Measurements from ENCODE around the gene LMOD3.

Gene LMOD3

GRCh38 chr3:69084326-69085167, 37.8 kb downstream of the LMOD3 start, which contains the start of gene ARL6IP5:
TSS of gene ARL6IP5 (plus strand) at chr3:69084937. CDS start at chr3:69085048, 111 bp downstream.
- Histone ChIP-seq H3K9me3 (no peaks in the 10 kb centered on the region), H3K27me3 (no peaks in the 10 kb centered on the region), H3K4me1 (ENCODE audit: control insufficient read depth in 1 of 2, insufficient read depth in 1 of 2, low read depth in 1 of 2, low read length in 1 of 2) (peaks cover 56 to 73% of the 10 kb centered on the region in 2 experiments), H3K36me3 (no peaks in the 10 kb centered on the region), H3K27ac (peak within 1 kb of the TSS; percentile 92), H3K4me3 (ENCODE audit: low read depth in 1 of 2, low read length in 1 of 2) (peak within 1 kb of the TSS; percentile 77 to 83)
- TF ChIP-seq, protein P1, sequence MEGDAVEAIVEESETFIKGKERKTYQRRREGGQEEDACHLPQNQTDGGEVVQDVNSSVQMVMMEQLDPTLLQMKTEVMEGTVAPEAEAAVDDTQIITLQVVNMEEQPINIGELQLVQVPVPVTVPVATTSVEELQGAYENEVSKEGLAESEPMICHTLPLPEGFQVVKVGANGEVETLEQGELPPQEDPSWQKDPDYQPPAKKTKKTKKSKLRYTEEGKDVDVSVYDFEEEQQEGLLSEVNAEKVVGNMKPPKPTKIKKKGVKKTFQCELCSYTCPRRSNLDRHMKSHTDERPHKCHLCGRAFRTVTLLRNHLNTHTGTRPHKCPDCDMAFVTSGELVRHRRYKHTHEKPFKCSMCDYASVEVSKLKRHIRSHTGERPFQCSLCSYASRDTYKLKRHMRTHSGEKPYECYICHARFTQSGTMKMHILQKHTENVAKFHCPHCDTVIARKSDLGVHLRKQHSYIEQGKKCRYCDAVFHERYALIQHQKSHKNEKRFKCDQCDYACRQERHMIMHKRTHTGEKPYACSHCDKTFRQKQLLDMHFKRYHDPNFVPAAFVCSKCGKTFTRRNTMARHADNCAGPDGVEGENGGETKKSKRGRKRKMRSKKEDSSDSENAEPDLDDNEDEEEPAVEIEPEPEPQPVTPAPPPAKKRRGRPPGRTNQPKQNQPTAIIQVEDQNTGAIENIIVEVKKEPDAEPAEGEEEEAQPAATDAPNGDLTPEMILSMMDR (IDR thresholded peaks at IDR 0.05): no peak

- H3K4me3 ChIP-seq (ENCODE audit: low read depth in 1 of 2, low read length in 1 of 2): no peak overlapping the region
- H3K27me3 ChIP-seq: no peaks in the 10 kb centered on the region
- peaks cover 63 to 74% of the 10 kb centered on the region in 2 experiments for H3K4me1 ChIP-seq (ENCODE audit: control insufficient read depth in 1 of 2, insufficient read depth in 1 of 2, low read depth in 1 of 2, low read length in 1 of 2)
- H3K9me3 ChIP-seq: no peaks in the 10 kb centered on the region
- peak overlapping the region; percentile 51 for H3K27ac ChIP-seq
- no peaks in the 10 kb centered on the region for H3K36me3 ChIP-seq
- TF ChIP-seq, protein P1 (IDR thresholded peaks at IDR 0.05): no peak
Measured at GRCh38 chr3:69082805-69083204, 39.6 kb downstream of the LMOD3 start.

DNA sequence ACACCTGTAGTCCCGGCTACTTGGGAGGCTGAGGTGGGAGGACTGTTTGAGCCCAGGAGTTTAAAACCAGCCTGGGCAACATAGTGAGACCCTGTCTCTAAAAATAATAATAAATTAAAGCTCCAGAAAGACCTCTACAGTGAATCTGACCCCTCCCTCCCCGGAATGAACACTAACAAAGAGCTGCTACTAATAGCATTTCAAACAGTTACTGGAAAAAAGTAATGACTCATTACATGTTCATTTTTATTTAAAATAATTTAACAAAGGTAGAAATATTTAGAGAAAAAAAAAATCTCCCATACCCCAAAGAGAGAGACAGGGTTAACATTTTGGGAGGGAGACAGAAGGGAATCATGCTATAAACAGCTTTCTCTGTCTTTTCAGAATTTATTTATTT, 40.0 kb downstream of the LMOD3 start:
- Histone ChIP-seq H3K36me3 (no peaks in the 10 kb centered on the region), H3K4me1 (ENCODE audit: control insufficient read depth in 1 of 2, insufficient read depth in 1 of 2, low read depth in 1 of 2, low read length in 1 of 2) (peaks cover 64 to 74% of the 10 kb centered on the region in 2 experiments), H3K4me3 (ENCODE audit: low read depth in 1 of 2, low read length in 1 of 2) (no peak overlapping the region), H3K27me3 (no peaks in the 10 kb centered on the region), H3K27ac (peak overlapping the region; percentile 51), H3K9me3 (no peaks in the 10 kb centered on the region)
- TF ChIP-seq, protein P1 (IDR thresholded peaks at IDR 0.05): no peak

DNA sequence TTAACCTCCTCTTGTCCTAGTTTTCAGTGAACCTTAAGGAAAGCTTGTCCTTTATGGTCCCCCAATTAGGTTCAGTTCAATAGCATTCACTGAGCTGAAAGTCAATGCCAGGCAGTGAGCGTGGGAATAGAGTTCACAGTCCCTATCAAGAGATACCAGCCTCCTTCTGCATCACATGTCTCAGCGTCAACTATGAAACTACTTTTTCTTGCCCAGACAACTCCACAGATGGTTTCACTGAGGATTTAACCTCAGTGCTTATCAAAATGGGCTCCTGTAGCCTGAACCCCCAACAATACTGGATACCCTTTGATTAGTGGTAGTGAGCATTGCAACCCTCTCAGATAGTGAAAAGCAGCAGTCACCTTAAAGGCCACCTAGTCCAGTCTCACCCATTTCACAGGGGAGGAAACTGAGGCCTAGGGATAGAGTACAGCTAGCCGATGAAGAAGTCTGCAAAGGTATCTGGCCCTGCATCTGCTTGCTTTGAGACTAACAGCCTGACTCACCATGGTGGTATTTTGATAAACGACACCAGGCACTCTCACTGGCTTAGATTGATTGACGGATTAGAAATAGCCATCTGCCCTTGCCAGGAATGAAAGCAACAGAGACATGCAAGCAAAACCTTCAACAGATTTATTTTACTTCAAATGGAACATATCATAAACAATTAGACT, 40.7 kb downstream of the LMOD3 start:
- Histone ChIP-seq H3K4me3 (ENCODE audit: low read depth in 1 of 2, low read length in 1 of 2) (no peak overlapping the region), H3K36me3 (no peaks in the 10 kb centered on the region), H3K9me3 (no peaks in the 10 kb centered on the region), H3K27me3 (no peaks in the 10 kb centered on the region), H3K27ac (no peak overlapping the region), H3K4me1 (ENCODE audit: control insufficient read depth in 1 of 2, insufficient read depth in 1 of 2, low read depth in 1 of 2, low read length in 1 of 2) (peaks cover 61 to 70% of the 10 kb centered on the region in 2 experiments)
- TF ChIP-seq, protein P1 (IDR thresholded peaks at IDR 0.05): no peak

- no peaks in the 10 kb centered on the region for H3K27me3 ChIP-seq
- H3K27ac ChIP-seq: peak within 1 kb of the TSS; percentile 82
- no peaks in the 10 kb centered on the region for H3K9me3 ChIP-seq
- peak within 1 kb of the TSS; percentile 89 to 93 for H3K4me3 ChIP-seq (ENCODE audit: low read depth in 1 of 2, low read length in 1 of 2)
- peaks cover 49 to 57% of the 10 kb centered on the region in 2 experiments for H3K4me1 ChIP-seq (ENCODE audit: control insufficient read depth in 1 of 2, insufficient read depth in 1 of 2, low read depth in 1 of 2, low read length in 1 of 2)
- H3K36me3 ChIP-seq: peaks cover 3% of the 10 kb centered on the region
- TF ChIP-seq, protein P1 (IDR thresholded peaks at IDR 0.05): peak; percentile 51
Measured at GRCh38 chr3:69080233-69080920, 42.0 kb downstream of the LMOD3 start, which contains the start of gene UBA3. TSS of gene UBA3 (minus strand) at chr3:69080365. CDS start at chr3:69080353, 12 bp downstream.

All from neutrophil (primary cell).